GM12891 (cell line): ENCODE measurements around the gene CCM2.

Source experiments
- POLR2A ChIP-seq: IDR thresholded peaks from 2 replicates; pipeline ENCODE4 v1.6.1; 2011; ENCODE audit warnings: low read depth, low read length, control low read depth
- POLR2AphosphoS5 ChIP-seq: IDR thresholded peaks from 2 replicates; pipeline ENCODE4 v1.6.1; 2011; ENCODE audit warnings: low read depth, low read length, control low read depth
- SPI1 ChIP-seq: IDR thresholded peaks from 2 replicates; pipeline ENCODE4 v1.6.1; 2011; ENCODE audit warnings: low read depth, low read length, control low read depth
- TAF1 ChIP-seq: IDR thresholded peaks from 2 replicates; pipeline ENCODE4 v1.6.1; 2011; ENCODE audit warnings: low read depth, low read length, control low read depth

- TF ChIP-seq POLR2A = peak; percentile 17; the same call in 1 of the 2 replicates
- no peak for TF ChIP-seq TAF1
- TF ChIP-seq POLR2AphosphoS5 = no peak
- TF ChIP-seq SPI1 = no peak
Observed at GRCh38 chr7:44964384-44964830, 35.6 kb upstream of the CCM2 start.
